ENCODE measurements around the gene LRRC4B. TPM values are rescaled to one million over a fixed set of nuclear protein-coding genes. Genes with fewer than 3 reads are reported as not detected.
"Not testable (repeated sequence)": the region's sequence is repeated elsewhere in the genome, so short reads cannot be mapped to it uniquely, and the experiment has no call there.

Gene LRRC4B
- total RNA-seq, 4 donors from 2014 or later: 0.59 to 3.0 (median 1.6) TPM

GRCh38 chr19:50535672-50536187, 32.5 kb downstream of the LRRC4B start:
- DNase-seq: no peak
- no peak overlapping the region for H3K4me3 ChIP-seq (replicated peaks in 1 of 3)
- H3K27me3 ChIP-seq: no peaks in the 10 kb centered on the region
- H3K9me3 ChIP-seq: no peaks in the 10 kb centered on the region
- TF ChIP-seq, protein P1, sequence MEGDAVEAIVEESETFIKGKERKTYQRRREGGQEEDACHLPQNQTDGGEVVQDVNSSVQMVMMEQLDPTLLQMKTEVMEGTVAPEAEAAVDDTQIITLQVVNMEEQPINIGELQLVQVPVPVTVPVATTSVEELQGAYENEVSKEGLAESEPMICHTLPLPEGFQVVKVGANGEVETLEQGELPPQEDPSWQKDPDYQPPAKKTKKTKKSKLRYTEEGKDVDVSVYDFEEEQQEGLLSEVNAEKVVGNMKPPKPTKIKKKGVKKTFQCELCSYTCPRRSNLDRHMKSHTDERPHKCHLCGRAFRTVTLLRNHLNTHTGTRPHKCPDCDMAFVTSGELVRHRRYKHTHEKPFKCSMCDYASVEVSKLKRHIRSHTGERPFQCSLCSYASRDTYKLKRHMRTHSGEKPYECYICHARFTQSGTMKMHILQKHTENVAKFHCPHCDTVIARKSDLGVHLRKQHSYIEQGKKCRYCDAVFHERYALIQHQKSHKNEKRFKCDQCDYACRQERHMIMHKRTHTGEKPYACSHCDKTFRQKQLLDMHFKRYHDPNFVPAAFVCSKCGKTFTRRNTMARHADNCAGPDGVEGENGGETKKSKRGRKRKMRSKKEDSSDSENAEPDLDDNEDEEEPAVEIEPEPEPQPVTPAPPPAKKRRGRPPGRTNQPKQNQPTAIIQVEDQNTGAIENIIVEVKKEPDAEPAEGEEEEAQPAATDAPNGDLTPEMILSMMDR (IDR thresholded peaks at IDR 0.05): no peak
- no peak for TF ChIP-seq POLR2A (IDR thresholded peaks at IDR 0.05)
- H3K4me1 ChIP-seq: no peaks in the 10 kb centered on the region
- intact Hi-C loops (cut with DNase I): loop anchor here (10.0 kb wide), 1 partner anchor 249 kb away; no protein-coding TSS in a partner anchor
- H3K36me3 ChIP-seq: no peaks in the 10 kb centered on the region
- H3K27ac ChIP-seq: no peak overlapping the region
- 72 to 73% methylated on average over 11 of the region's 11 CpGs for WGBS, 2 donors

- Histone ChIP-seq H3K9me3 (no peaks in the 10 kb centered on the region), H3K27ac (no peak overlapping the region), H3K36me3 (no peaks in the 10 kb centered on the region), H3K4me1 (no peaks in the 10 kb centered on the region), H3K4me3 (replicated peaks in 1 of 3) (no peak overlapping the region), H3K27me3 (no peaks in the 10 kb centered on the region)
- intact Hi-C loops (cut with DNase I): loop anchor here (10.0 kb wide), 1 partner anchor 250 kb away; no protein-coding TSS in a partner anchor
- WGBS, 2 donors: 92% methylated on average over 3 of the region's 3 CpGs
- TF ChIP-seq, protein P1 (IDR thresholded peaks at IDR 0.05): no peak
- no peak for TF ChIP-seq POLR2A (IDR thresholded peaks at IDR 0.05)
- no peak for DNase-seq
Observed at GRCh38 chr19:50534478-50534877, 33.8 kb downstream of the LRRC4B start.

- no peaks in the 10 kb centered on the region for H3K9me3 ChIP-seq
- 86 to 88% methylated on average over 4 of the region's 4 CpGs for WGBS, 2 donors
- intact Hi-C loops (cut with DNase I): loop anchor here (10.0 kb wide), 1 partner anchor 252 kb away; no protein-coding TSS in a partner anchor
- H3K4me1 ChIP-seq: no peaks in the 10 kb centered on the region
- no peaks in the 10 kb centered on the region for H3K27me3 ChIP-seq
- no peak for DNase-seq
- H3K27ac ChIP-seq: no peak overlapping the region
- TF ChIP-seq POLR2A (IDR thresholded peaks at IDR 0.05): no peak
- TF ChIP-seq, protein P1 (IDR thresholded peaks at IDR 0.05): no peak
- H3K36me3 ChIP-seq: no peaks in the 10 kb centered on the region
- no peak overlapping the region for H3K4me3 ChIP-seq (replicated peaks in 1 of 3)
Observed at GRCh38 chr19:50532952-50533351, 35.3 kb downstream of the LRRC4B start.

- Histone ChIP-seq H3K4me3 (replicated peaks in 1 of 3) (no peak overlapping the region), H3K27ac (no peak overlapping the region), H3K9me3 (no peaks in the 10 kb centered on the region), H3K4me1 (no peaks in the 10 kb centered on the region), H3K36me3 (no peaks in the 10 kb centered on the region), H3K27me3 (no peaks in the 10 kb centered on the region)
- TF ChIP-seq, protein P1 (IDR thresholded peaks at IDR 0.05): no peak
- TF ChIP-seq POLR2A (IDR thresholded peaks at IDR 0.05): no peak
- intact Hi-C loops (cut with DNase I): loop anchor here (10.0 kb wide), 1 partner anchor 254 kb away; no protein-coding TSS in a partner anchor
- 71 to 79% methylated on average over 13 of the region's 14 CpGs for WGBS, 2 donors
- no peak for DNase-seq
Observed at GRCh38 chr19:50531171-50531612, 37.0 kb downstream of the LRRC4B start.

- H3K4me1 ChIP-seq; H3K9me3 ChIP-seq; H3K36me3 ChIP-seq; intact Hi-C loops (cut with DNase I); H3K4me3 ChIP-seq (replicated peaks in 1 of 3); H3K27ac ChIP-seq; H3K27me3 ChIP-seq; DNase-seq: not testable (repeated sequence)
- 87 to 95% methylated on average over 3 of the region's 3 CpGs for WGBS, 2 donors
Observed at GRCh38 chr19:50528052-50528451, 40.2 kb downstream of the LRRC4B start.

All from thyroid gland (tissue), 4 donors.